Vagina (tissue), 2 donors: ENCODE data around the gene CFDP1. TPM values are rescaled to one million over a fixed set of nuclear protein-coding genes. Genes with fewer than 3 reads are reported as not detected.

Experiments
- DNase-seq, 2 donors: peaks; one replicate each; pipeline ENCODE4 v3.0.0-alpha.2; 2017; ENCODE audit errors: extremely low spot score in 2 of 2
- H3K27ac ChIP-seq: fragments of 200-600 bp; sonication (generic); one replicate; pipeline ENCODE4 v1.5.1; 2019
- H3K27me3 ChIP-seq: fragments of 200-600 bp; sonication (generic); one replicate; pipeline ENCODE4 v1.5.1; 2019
- H3K36me3 ChIP-seq, 2 donors: fragments of 200-600 bp; sonication (generic); one replicate each; pipeline ENCODE4 v1.5.1; 2017 to 2019
- H3K4me1 ChIP-seq: fragments of 200-600 bp; sonication (generic); one replicate; pipeline ENCODE4 v1.5.1; 2019
- H3K4me3 ChIP-seq, 2 donors: fragments of 200-600 bp; sonication (generic); 1 replicate in 1 of 2; 2 replicates in 1 of 2; pipeline ENCODE4 v1.5.1; 2016 to 2019
- H3K9me3 ChIP-seq: fragments of 200-600 bp; sonication (generic); one replicate; pipeline ENCODE4 v1.5.1; 2019
- POLR2A ChIP-seq, 2 donors: fragments of 450-650 bp; IDR thresholded peaks; one replicate each; pipeline ENCODE4 v1.6.1; 2017; ENCODE audit warnings: antibody characterized with exemption in 2 of 2, mild to moderate bottlenecking in 2 of 2, moderate library complexity in 2 of 2
- POLR2AphosphoS5 ChIP-seq, 2 donors: sonication (generic); formaldehyde crosslinking; IDR thresholded peaks; one replicate each; pipeline ENCODE4 v1.9.0; 2017; ENCODE audit warnings: antibody characterized with exemption in 2 of 2, mild to moderate bottlenecking in 2 of 2, low read depth in 1 of 2; ENCODE audit not compliant: insufficient read depth in 1 of 2
- intact Hi-C: fragments of 100-400 bp; cut with DNase I; formaldehyde crosslinking; loops from one replicate; pipeline ENCODE4 v1.15.1; 2023
- total RNA-seq: library from RNA; depleted of rRNA; stranded (reverse); fragments of >200 nt; gene quantifications from one replicate; pipeline ENCODE4 v1.2.3, GENCODE V29; 2016
- TF ChIP-seq, protein P1 (sequence below), 3 experiments: fragments of 450-650 bp in 2 of 3; fragments of 200-600 bp in 1 of 3; sonication (generic) in 1 of 3; IDR thresholded peaks; one replicate each; pipeline ENCODE4 v1.5.1; 2017 to 2019; ENCODE audit warnings: antibody characterized with exemption in 3 of 3, mild to moderate bottlenecking in 2 of 3, moderate library complexity in 2 of 3

The CFDP1 gene
- total RNA-seq, 1 donor from 2014 or later = 45.7 TPM

DNA sequence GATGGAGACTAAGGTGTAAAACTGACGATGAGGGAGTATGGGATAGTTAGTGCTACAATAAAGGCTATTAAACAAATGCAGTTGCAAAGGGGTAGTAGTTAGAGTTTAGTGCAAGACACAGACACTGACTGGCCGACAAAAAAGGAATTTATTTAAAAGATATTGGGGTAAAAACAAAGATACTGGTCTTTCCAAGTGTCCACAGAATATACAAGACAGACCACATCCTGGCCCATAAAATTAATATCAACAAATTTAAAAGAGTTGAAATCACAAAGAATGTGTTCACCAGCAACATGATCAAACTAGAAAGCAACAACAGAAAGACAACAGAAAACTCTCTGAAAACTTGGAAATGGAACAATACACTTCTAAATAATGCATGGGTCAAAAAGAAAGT, 54.7 kb downstream of the CFDP1 start:
- no peak for DNase-seq
- Histone ChIP-seq H3K4me3 (no peak overlapping the region), H3K27me3 (no peaks in the 10 kb centered on the region), H3K36me3 (no peaks in the 10 kb centered on the region), H3K27ac (no peak overlapping the region), H3K9me3 (no peaks in the 10 kb centered on the region), H3K4me1 (peaks cover 62% of the 10 kb centered on the region)
- TF ChIP-seq POLR2AphosphoS5 (IDR thresholded peaks at IDR 0.05; ENCODE audit: insufficient read depth in 1 of 2, low read depth in 1 of 2) = no peak
- intact Hi-C loops = no loop called here

DNA sequence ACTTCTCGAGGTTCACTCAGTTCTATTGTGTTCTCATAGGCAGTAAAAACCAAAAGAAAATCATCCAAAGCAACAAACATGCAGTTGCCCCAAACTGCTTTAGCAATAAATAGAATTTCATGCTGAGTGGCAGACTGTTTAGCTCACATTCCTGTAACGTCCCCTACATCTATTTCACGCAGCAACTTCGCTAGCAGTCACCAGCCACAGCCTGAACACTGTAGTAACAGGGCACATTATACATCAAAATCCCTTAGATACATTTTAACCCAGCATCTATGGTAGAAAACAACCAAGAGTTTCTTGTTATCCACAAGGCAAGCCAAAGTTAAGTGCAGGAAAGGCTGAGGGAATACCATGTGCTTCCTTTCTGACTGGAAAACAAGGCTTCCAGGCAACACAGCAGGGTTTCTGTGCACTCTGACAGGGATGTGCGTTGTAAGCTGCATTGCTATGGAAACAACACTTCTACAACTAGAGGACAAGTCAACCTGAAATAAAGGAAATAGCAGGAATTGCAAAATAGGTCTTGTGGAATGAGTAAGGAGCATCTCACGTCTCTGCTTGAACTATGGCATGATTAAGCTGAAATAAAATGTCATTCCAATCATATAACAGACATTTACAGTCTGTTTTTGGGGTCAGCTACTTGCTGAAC, 55.4 kb downstream of the CFDP1 start:
- Histone ChIP-seq H3K4me3 (no peak overlapping the region), H3K27ac (peak overlapping the region; percentile 62), H3K36me3 (no peaks in the 10 kb centered on the region), H3K9me3 (no peaks in the 10 kb centered on the region), H3K27me3 (no peaks in the 10 kb centered on the region), H3K4me1 (peaks cover 62% of the 10 kb centered on the region)
- TF ChIP-seq, protein P1, sequence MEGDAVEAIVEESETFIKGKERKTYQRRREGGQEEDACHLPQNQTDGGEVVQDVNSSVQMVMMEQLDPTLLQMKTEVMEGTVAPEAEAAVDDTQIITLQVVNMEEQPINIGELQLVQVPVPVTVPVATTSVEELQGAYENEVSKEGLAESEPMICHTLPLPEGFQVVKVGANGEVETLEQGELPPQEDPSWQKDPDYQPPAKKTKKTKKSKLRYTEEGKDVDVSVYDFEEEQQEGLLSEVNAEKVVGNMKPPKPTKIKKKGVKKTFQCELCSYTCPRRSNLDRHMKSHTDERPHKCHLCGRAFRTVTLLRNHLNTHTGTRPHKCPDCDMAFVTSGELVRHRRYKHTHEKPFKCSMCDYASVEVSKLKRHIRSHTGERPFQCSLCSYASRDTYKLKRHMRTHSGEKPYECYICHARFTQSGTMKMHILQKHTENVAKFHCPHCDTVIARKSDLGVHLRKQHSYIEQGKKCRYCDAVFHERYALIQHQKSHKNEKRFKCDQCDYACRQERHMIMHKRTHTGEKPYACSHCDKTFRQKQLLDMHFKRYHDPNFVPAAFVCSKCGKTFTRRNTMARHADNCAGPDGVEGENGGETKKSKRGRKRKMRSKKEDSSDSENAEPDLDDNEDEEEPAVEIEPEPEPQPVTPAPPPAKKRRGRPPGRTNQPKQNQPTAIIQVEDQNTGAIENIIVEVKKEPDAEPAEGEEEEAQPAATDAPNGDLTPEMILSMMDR (IDR thresholded peaks at IDR 0.05) = no peak
- TF ChIP-seq POLR2A (IDR thresholded peaks at IDR 0.05) (no peak), POLR2AphosphoS5 (IDR thresholded peaks at IDR 0.05; ENCODE audit: insufficient read depth in 1 of 2, low read depth in 1 of 2) (peak in 1 of 2 donors; percentile 69)
- DNase-seq = peak in 1 of 2 donors; percentile 87
- intact Hi-C loops = no loop called here

DNA sequence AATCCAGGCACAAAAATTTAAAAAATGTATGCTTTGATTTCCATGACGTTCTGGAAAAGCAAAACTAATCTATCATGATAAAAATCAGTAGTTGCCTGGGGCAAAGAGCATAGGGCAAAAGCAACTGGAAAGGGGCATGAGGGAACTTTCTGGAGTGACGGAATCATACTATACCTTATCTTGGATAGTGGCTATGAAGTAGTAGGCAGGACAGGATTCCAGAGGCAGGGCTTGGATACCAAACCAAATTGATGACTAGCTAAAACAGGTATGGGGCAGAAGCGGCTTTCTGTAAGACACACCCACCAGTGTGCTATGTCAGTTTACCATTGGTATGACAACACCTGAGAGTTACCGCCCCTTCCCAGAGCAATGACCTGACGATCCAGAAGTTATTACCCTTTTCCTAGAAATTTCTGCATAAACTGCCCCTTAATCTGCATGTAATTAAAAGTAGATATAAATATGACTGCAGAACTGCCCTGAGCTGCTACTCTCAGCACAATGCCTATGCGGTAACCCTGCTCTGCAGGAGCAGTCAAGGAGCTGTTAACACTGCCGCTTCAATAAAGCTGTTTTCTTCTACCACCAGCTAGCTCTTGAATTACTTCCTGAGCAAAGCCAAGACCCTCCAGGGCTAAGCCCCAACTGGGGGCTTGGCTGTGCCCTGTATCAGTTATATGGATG, 56.7 kb downstream of the CFDP1 start:
- H3K27me3 ChIP-seq = no peaks in the 10 kb centered on the region
- H3K9me3 ChIP-seq = no peaks in the 10 kb centered on the region
- no peaks in the 10 kb centered on the region for H3K36me3 ChIP-seq
- peaks cover 60% of the 10 kb centered on the region for H3K4me1 ChIP-seq
- TF ChIP-seq, protein P1 (IDR thresholded peaks at IDR 0.05) = no peak
- no peak for TF ChIP-seq POLR2A (IDR thresholded peaks at IDR 0.05)
- TF ChIP-seq POLR2AphosphoS5 (IDR thresholded peaks at IDR 0.05; ENCODE audit: insufficient read depth in 1 of 2, low read depth in 1 of 2) = no peak
- intact Hi-C loops = no loop called here
- no peak overlapping the region for H3K4me3 ChIP-seq
- H3K27ac ChIP-seq = no peak overlapping the region
- no peak for DNase-seq

DNA sequence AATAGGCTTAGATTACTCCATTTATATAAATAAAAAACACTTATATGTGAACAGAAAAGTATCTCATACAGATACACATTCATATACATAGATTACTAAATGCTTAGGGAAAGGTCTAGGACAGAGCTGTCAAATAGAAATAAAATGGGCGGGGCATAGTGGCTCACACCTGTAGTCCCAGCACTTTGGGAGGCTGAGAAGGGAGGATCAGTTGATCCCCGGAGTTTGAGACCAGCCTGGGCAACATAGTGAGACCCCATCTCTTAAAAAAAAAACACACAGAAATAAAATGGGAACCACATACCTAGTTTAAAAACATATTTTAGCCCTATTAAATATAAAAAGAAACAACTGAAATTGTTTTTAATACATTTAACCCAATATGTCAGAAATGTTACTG, 58.9 kb downstream of the CFDP1 start:
- Histone ChIP-seq H3K36me3 (no peaks in the 10 kb centered on the region), H3K27ac (no peak overlapping the region), H3K4me3 (no peak overlapping the region), H3K4me1 (peaks cover 38% of the 10 kb centered on the region), H3K9me3 (no peaks in the 10 kb centered on the region), H3K27me3 (no peaks in the 10 kb centered on the region)
- no peak for DNase-seq
- TF ChIP-seq POLR2AphosphoS5 (IDR thresholded peaks at IDR 0.05; ENCODE audit: insufficient read depth in 1 of 2, low read depth in 1 of 2) (no peak), POLR2A (IDR thresholded peaks at IDR 0.05) (no peak)
- TF ChIP-seq, protein P1 (IDR thresholded peaks at IDR 0.05) = no peak
- intact Hi-C loops = no loop called here

DNA sequence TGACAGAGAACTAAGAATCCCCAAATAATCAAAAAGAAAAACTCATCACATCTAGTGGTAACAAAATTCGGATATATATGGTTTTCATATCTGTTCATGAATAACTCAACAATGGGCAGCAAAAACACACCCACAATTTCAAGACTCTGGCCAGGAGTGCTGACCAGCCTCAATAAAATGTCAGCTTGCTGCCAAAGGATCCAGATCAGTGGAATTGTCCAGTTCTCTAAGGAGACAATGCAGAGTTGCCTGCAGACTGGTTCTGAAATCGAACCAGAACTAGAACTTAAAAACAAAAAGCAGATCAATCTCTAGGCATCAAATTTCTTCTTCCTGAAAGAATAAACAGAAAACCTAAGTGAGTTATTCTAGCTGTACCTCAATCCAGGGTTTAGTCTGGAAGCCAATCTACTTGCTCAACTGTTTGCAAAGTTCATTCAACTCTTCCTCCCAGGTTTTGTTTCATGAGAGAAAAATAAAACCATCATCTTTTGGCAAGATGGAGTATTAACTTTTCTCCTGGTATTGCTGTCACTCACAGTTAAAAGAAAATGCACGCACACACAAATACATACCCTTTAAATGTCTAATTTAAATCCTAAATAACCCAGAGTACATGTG, 61.0 kb downstream of the CFDP1 start:
- TF ChIP-seq, protein P1 (IDR thresholded peaks at IDR 0.05) = no peak
- TF ChIP-seq POLR2A (IDR thresholded peaks at IDR 0.05) (no peak), POLR2AphosphoS5 (IDR thresholded peaks at IDR 0.05; ENCODE audit: insufficient read depth in 1 of 2, low read depth in 1 of 2) (no peak)
- Histone ChIP-seq H3K27me3 (no peaks in the 10 kb centered on the region), H3K9me3 (no peaks in the 10 kb centered on the region), H3K4me3 (no peak overlapping the region), H3K36me3 (no peaks in the 10 kb centered on the region), H3K4me1 (peaks cover 21% of the 10 kb centered on the region), H3K27ac (no peak overlapping the region)
- DNase-seq = no peak
- intact Hi-C loops = no loop called here
